Measurements from ENCODE around the gene SELENON.

The SELENON gene

GRCh38 chr1:25760871-25761270, 39.1 kb upstream of the SELENON start:
- DNase-seq (ENCODE audit: low read depth) = no peak
- TF ChIP-seq MAX (IDR thresholded peaks at IDR 0.05; ENCODE audit: low read depth, low read length) = no peak
- no peak for TF ChIP-seq POLR2A (IDR thresholded peaks at IDR 0.05; ENCODE audit: extremely low read depth, insufficient read length)
- no peak for TF ChIP-seq MYC (IDR thresholded peaks at IDR 0.05; ENCODE audit: low read depth, low read length)
- TF ChIP-seq CTCF (IDR thresholded peaks at IDR 0.05; ENCODE audit: low read depth, low read length) = no peak
- no peak overlapping the region for H3K4me3 ChIP-seq (ENCODE audit: low read depth, low read length)

- no peak overlapping the region for H3K4me3 ChIP-seq (ENCODE audit: low read depth, low read length)
- DNase-seq (ENCODE audit: low read depth) = no peak
- TF ChIP-seq MYC (IDR thresholded peaks at IDR 0.05; ENCODE audit: low read depth, low read length) (no peak), CTCF (IDR thresholded peaks at IDR 0.05; ENCODE audit: low read depth, low read length) (no peak), MAX (IDR thresholded peaks at IDR 0.05; ENCODE audit: low read depth, low read length) (no peak), POLR2A (IDR thresholded peaks at IDR 0.05; ENCODE audit: extremely low read depth, insufficient read length) (no peak)
Observed at GRCh38 chr1:25763493-25763892, 36.5 kb upstream of the SELENON start.

GRCh38 chr1:25765136-25765922, 34.7 kb upstream of the SELENON start:
- TF ChIP-seq MAX (IDR thresholded peaks at IDR 0.05; ENCODE audit: low read depth, low read length) = no peak
- no peak for TF ChIP-seq POLR2A (IDR thresholded peaks at IDR 0.05; ENCODE audit: extremely low read depth, insufficient read length)
- TF ChIP-seq CTCF (IDR thresholded peaks at IDR 0.05; ENCODE audit: low read depth, low read length) = no peak
- TF ChIP-seq MYC (IDR thresholded peaks at IDR 0.05; ENCODE audit: low read depth, low read length) = no peak
- DNase-seq (ENCODE audit: low read depth) = peak; percentile 83
- H3K4me3 ChIP-seq (ENCODE audit: low read depth, low read length) = peak overlapping the region; percentile 6

GRCh38 chr1:25765923-25766589, 33.9 kb upstream of the SELENON start:
- DNase-seq (ENCODE audit: low read depth) = peak; percentile 66
- H3K4me3 ChIP-seq (ENCODE audit: low read depth, low read length) = peak overlapping the region; percentile 6
- no peak for TF ChIP-seq CTCF (IDR thresholded peaks at IDR 0.05; ENCODE audit: low read depth, low read length)
- no peak for TF ChIP-seq MYC (IDR thresholded peaks at IDR 0.05; ENCODE audit: low read depth, low read length)
- TF ChIP-seq POLR2A (IDR thresholded peaks at IDR 0.05; ENCODE audit: extremely low read depth, insufficient read length) = no peak
- no peak for TF ChIP-seq MAX (IDR thresholded peaks at IDR 0.05; ENCODE audit: low read depth, low read length)

- H3K4me3 ChIP-seq (ENCODE audit: low read depth, low read length) = no peak overlapping the region
- no peak for TF ChIP-seq MYC (IDR thresholded peaks at IDR 0.05; ENCODE audit: low read depth, low read length)
- DNase-seq (ENCODE audit: low read depth) = no peak
Observed at GRCh38 chr1:25766721-25767436, 33.1 kb upstream of the SELENON start.

- no peak for TF ChIP-seq MYC (IDR thresholded peaks at IDR 0.05; ENCODE audit: low read depth, low read length)
- H3K4me3 ChIP-seq (ENCODE audit: low read depth, low read length) = no peak overlapping the region
- DNase-seq (ENCODE audit: low read depth) = no peak
Observed at GRCh38 chr1:25767437-25767770, 32.6 kb upstream of the SELENON start.

Measured in NB4 (cell line).